Measurements from ENCODE around the gene TMEM150A.
"Not testable (repeated sequence)": the region's sequence is repeated elsewhere in the genome, so short reads cannot be mapped to it uniquely, and the experiment has no call there.

TMEM150A gene

DNA sequence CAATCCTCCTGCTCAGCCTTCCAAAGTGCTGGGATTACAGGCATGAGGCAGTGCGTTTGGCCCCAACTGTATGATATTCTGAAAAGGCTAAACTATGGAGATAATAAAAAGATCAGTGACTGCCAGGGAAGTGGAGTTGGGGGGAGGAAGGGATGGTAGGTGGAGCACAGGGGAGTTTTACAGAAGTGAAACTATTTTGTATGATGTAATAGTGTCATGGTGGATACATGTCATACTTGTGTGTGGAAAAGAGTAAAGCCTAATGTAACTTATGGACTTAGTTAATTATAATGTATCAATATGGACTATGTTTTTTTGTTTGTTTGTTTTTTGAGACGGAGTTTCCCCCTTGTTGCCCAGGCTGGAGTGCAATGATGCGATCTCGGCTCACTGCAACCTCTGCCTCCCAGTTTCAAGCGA is 38.3 kb downstream of the TMEM150A start:
- no peak for DNase-seq (ENCODE audit: low spot score)

DNA sequence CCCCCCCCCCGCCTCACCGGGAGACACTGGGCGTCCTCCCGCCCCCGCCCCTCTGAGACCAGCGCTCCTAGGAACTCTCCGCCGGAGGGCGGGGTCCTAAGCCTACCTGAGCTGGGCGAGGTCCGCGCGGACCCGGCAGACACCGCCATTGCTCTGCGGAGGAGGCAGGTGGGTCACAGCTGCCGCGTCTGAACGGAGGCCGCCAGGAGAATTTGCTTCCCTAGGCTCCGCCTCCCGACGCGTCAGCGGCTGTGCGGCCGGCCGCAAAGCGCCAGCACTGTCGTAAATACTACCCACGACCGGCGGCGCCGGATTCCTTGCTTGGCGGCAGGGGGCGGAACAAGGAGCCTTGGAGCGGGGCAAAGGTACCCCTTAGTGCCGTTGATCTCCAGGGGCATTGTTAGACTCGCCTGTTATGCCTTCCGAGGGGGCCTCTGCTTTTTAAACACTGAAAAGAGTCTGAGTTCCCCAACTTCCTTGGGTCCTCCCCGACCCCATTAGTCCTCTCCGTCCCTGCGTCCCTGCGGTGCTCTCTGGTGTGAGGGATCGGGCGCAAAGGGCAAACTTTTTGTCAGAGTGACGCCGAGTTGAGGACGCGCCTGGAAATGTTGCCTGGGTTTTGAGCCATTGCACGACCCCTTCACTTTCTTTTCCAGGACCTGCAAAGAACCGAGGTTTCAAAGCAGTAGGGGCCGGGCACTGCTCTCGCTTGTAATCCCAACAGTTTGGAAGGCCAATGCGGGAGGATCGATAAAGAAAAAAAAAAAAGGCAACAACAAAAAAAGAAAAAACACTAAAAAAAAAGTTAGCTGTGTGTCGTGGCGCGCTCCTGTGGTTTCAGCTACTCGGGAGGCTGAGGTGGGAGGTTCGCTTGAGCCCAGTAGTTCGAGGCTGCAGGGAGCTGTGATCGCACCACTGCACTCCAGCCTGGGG is 41.0 kb downstream of the TMEM150A start, which contains the start of gene GGCX:
GGCX (minus strand) TSS at position 214 of the 933 bp plus-strand sequence; CDS start at position 149, 65 bp downstream.
- DNase-seq (ENCODE audit: low spot score), result peak; percentile 96

DNA sequence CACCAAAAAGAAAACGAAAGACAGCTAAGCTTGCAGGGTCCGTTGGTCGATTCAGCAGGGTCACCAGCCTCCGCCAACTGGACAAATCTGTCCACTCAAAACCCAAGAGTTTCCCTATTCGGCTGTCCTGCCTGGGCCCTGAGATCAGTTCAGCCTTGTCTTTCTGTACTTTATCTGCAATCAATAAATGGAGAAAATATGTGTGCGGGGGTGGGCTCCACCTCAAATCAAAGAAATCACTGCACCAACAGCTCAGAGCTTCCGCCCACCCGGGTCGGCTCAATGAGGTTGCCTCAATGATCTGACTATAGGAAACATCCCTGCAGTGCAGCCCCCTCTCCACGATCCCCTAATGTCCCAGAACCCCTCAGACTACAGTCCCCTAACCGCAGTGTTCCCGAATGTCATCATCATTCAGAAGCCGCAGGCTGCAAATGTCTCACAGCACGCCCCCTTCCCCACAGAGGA is 41.7 kb downstream of the TMEM150A start:
- DNase-seq (ENCODE audit: low spot score), result no peak

DNA sequence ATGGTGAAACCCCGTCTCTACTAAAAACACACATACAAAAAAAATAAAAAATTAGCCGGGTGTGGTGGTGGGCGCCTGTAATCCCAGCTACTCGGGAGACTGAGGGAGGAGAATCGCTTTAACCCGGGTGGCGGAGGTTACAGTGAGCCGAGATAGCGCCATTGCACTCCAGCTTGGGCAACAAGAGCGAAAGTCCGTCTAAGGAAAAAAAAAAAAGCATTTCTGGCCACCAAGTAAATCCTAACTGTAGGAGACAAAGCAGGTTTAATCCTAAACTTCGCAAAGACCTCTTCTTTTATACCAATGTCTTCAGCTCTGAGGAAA is 42.1 kb downstream of the TMEM150A start:
- not testable (repeated sequence) for DNase-seq (ENCODE audit: low spot score)

DNA sequence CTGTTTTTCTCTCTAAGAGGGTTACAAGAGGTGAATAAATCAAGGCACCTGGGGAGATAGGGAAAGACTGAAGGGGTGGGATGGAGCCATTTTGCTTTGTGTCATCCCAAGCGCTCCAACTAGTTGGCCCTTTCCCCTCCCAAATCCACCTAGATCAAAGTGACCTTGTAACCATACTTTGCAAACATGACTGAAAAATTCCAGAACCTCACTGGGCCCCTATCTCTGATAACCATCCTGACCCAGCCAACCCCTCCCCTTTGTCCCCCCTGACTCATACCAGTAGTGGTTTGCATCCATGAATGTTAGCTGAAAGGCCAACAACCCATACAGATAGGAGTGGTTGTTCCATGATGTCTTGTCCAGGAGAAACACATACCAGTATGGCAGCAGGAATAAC is 44.3 kb downstream of the TMEM150A start:
- DNase-seq (ENCODE audit: low spot score), result no peak

DNA sequence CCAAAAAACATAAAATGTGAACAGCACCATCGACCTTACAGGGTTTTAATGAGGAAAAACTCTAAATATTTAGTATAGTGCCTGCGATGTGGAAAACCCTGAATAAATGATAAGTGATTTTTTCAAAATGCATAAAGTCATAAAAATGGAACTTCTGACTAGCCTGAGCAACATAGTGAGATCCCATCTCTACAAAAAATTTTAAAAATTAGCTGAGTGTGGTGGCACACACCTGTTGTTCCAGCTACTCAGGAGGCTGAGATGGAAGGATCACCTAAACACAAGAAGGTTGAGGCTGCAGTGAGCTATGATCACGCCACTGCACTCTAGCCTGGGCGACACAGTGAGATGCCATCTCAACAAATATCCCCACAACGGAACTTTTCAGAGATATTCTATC is 45.4 kb downstream of the TMEM150A start:
- DNase-seq (ENCODE audit: low spot score), result no peak

DNA sequence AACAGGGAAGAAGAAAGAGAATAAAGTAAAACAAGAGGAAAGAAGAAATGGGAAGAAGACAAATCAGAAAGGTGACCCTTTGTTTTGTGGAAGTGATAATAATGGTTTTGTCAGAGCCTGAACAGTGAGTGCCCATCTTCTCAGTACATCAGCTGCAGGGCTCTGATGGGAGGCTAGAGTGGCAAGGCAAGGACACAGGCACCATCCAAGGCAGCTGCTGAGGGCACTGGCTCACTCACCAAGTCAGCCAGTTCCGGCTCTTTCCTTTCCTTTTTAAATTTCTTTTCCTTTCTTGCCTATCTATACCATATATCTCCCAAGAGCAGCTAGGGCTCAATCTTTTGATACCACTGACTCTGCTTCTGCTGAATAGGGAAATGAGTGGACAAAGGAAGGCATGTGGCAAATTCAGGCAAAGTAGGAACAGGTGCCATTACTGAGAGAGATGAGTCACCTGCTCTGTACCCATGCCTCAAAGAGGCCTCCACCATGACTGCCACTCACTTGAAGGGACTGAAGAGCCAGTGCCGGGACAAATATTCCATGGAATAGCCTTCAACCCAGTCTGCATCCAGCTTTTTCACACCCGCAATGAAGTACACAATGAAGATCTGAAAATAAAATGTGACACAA is 47.4 kb downstream of the TMEM150A start:
- DNase-seq (ENCODE audit: low spot score), result no peak

DNA sequence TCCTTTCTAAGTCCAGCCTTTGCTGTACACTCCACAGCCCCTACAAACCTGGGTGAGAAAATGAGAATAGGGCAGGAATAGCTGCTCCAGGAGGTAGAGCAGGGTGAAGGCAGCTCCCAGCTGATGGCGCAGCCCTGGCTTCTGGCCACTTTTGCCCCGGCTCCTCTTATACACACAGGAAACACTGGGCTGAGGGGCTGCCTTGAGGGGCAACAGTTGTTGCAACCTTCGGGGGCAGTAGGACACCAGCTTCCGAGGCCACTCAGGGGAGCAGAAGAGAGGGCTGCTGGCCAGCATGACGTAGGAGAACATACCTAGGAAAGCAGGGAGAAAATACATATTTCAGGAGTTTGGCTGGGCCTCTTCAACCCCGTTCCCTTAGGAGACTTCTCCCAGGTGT is 49.3 kb downstream of the TMEM150A start:
- DNase-seq (ENCODE audit: low spot score), result no peak

DNA sequence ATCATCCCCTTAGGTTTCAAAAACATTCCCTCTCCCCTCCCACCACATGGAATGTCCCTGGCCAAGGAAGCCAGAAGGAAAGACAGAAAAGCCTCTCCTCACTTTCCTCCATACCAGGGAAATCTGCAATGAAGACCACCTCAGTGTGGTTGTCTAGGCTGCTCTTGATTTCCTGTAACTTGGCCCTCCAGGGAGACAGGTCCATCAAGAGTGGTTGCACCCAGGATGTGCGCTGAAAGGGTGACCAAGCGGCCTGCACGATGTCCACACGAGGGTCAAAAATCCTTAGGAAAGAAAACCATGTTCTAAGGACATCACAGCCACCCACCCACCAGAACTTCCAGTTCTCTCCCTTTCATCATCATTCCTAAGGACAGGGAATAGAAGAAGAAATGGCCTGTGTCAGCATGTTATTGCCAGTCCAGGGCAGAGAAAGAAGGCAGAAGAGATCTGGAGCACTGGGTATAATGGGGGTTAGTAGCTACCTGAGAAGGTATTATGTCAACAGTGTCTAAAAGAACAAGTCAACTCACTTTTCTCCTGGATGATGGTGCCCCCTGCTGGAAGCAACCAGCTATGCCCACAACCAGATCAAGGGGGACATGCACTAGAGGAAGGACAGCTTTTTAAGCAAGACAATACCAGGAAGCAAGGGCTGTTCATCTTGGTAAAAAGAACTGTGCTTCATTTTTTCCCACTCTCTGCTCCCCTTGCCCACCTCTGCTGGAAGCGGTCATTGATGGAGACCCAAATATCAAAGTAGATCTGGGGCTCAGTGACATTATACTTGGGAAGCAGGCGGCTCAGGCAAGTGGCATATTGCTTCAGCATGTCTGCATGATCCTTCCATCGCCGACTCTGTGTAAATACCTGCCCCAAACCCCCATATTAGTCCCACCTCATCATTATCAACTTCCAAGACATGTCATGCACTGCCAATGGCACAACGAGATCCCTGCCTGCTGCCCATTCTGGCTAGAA is 50.5 kb downstream of the TMEM150A start:
- peak; percentile 72 for DNase-seq (ENCODE audit: low spot score)

DNA sequence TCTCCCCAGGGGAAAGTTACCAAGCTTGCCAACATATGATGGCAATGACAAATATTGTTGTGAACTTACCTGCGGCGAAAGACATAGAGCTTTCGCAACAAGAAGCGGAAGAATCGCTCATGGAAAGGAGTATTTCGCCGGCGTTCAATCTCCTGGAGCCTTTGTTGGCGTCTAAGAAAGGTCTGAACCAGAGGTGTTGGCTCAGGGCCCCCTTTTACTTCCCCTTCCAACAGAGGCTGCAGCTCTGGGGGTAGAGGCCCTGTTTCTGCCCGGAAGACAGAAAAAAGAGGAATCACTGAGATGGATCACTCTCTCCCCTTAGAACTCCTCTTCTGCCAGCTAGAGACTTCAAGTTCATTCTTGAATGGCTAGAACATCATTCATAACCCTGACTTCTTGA is 52.0 kb downstream of the TMEM150A start:
- no peak for DNase-seq (ENCODE audit: low spot score)

DNA sequence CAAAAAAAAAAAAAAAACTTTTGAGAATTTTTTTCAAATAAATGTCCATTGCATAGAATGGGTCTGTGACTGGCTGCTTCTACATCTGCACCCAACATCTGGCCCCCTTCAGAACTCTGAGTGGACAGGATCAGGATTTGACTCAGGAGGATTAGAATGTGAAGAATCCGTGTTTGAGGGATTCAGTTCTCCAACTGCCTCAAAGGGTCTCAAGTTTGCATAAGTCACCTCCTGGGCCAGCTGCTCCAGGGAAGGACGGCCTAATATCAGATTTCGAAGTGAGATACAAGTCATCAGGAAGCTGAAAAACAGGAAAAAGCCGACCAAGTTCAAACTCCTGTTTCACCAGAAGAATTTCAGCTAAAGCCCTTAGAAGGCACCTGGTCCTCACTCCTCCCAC is 52.7 kb downstream of the TMEM150A start:
- peak; percentile 81 for DNase-seq (ENCODE audit: low spot score)

DNA sequence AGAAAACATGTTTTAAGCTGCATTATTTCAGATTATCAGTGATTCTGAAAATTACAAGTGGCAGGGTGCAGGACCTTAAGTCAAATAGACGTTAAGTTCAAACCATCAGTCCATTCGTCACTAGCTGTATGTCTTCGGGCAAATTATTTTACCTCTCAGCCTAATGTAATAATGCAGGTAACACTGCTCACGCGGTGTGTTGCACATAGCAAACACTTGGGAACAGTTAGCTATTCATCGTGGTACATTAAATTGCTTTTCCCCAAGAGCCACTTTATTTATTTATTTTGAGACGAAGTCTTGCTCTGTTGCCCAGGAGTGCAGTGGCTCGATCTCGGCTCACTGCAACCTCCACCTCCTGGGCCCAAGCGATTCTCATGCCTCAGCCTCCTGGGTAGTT is 53.4 kb downstream of the TMEM150A start:
- DNase-seq (ENCODE audit: low spot score), result no peak

DNA sequence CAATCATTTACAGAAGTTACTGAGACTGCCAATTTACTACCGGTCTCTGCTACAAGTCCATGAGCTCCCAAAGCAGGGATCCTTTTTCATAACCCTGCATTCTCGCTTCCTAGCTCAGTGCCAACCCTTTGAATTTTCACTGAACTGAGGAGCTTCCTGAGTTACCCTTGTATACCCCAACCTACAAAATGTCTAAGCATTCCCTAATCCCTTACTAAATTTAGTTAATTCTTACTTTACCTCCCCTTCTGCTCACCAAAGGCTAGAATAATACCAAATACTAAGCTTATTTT is 53.9 kb downstream of the TMEM150A start:
- DNase-seq (ENCODE audit: low spot score), result no peak
